GM21529 (cell line): Measurements from ENCODE around the gene CPO.
A peak's percentile ranks its signal among the peaks of the same experiment; 100 is the strongest.

Source experiments
- ATAC-seq: cut with Tn5 transposase; IDR thresholded peaks from one replicate; pipeline ENCODE4 v1.9.1; 2021; ENCODE audit not compliant: unreplicated experiment

CPO gene

GRCh38 chr2:206971805-206972204 is 32.5 kb downstream of the CPO start:
- no peak for ATAC-seq

GRCh38 chr2:206974551-206974950 is 35.2 kb downstream of the CPO start:
- ATAC-seq: no peak

- ATAC-seq: no peak
These were observed 39.4 kb downstream of the CPO start for GRCh38 chr2:206978746-206979145.

- ATAC-seq: no peak
These were observed 40.0 kb downstream of the CPO start for GRCh38 chr2:206979365-206979764.

DNA sequence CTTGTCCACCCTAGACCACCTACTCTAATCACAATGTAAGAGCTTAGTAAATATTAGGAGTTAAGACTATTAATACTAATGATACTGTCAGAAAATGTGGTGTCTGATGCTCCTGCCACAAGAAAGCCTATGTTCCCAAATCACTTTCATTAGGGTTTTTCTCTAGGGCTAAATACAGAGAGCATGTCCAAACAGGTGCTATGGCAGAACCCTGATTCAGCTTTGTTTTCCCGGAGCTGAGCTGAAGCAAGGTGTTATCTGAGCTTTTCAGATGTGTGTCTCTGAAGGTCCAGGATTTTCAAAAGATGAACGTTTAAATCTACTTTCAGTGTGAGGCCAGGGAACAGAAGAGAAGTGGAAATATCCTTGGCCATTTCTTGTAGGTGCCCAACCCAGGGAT is 40.6 kb downstream of the CPO start:
- ATAC-seq: no peak

DNA sequence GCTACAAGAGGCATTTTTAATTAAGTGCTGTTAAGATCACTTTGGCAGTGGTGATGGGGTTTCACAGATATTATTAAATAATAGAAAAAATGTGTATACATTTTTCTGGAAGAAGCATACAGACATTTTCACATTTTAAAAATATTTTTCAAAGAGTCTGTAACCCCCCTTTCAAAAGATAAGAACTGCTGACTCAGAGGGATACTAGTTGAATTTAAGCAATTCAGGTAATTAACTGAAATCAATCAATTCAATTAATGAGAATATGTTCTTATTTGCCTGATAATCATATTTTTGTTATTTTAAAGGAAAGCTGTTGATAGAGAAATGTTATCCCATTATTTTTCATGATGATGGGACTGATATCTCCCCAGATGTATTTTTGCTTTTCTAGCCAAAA is 41.1 kb downstream of the CPO start:
- no peak for ATAC-seq

- ATAC-seq: no peak
These were observed 41.9 kb downstream of the CPO start for GRCh38 chr2:206981086-206981674.

GRCh38 chr2:206981739-206982340 is 42.5 kb downstream of the CPO start:
- ATAC-seq: no peak

GRCh38 chr2:206982360-206982955 is 43.1 kb downstream of the CPO start:
- no peak for ATAC-seq

- ATAC-seq: no peak
These were observed 44.0 kb downstream of the CPO start for GRCh38 chr2:206983161-206983859.

DNA sequence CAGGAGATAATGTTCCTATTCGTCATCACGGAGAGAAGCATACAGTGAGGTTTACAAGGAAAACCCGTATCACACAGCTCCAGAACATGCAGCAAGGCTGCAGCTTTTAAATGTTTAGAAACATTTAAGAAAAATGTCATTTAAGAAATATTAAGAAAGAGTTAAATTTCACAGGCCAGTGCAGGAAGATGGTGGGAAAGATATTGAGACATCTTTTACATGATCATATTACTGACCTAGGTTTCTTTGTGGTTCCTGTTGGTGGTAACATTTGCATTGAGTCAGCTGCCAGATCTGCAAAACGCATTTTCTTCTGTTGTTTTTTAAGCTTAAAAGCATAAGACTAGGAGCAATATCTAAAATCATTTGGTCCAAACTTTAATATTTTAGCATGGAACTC is 44.9 kb downstream of the CPO start:
- no peak for ATAC-seq

- no peak for ATAC-seq
These were observed 47.6 kb downstream of the CPO start for GRCh38 chr2:206986943-206987342.

GRCh38 chr2:206987810-206988209 is 48.5 kb downstream of the CPO start:
- no peak for ATAC-seq

DNA sequence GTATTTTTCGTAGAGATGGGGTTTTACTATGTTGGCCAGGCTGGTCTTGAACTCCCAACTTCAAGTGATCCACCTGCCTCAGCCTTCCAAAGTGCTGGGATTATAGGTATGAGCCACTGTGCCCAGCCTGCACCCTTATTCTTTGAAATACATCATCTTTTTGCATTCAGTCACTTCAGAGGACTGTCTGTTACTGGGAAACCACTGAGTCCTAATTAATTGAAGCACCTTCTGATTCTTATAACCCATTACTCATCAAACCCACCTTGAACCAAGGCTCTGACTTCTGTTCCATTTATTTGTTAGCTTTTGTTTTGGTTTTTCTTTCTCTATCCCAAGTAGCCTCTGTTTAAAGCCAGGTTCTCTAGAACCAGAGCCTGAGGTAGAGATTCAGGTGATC is 49.6 kb downstream of the CPO start:
- ATAC-seq: no peak

DNA sequence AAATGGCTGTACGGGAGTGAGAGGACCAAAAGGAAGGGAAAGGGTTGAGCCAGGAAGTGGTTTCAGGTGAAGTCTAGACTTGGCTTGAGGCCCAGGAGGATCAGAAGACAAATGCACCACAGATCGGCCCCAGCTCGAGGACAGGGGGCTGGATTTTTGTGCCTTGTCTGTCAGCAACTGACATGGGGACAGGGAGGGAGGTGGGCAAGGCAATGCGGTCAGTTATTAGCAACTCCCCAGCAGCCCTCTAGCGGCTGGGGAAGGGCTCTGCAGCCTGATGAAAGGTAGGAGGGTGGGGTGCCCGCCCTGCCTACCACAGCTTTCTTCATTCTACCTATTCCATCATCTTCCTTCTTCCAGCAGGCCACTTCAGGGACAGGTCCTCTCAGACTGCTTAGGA is 50.0 kb downstream of the CPO start:
- peak; percentile 83 for ATAC-seq

DNA sequence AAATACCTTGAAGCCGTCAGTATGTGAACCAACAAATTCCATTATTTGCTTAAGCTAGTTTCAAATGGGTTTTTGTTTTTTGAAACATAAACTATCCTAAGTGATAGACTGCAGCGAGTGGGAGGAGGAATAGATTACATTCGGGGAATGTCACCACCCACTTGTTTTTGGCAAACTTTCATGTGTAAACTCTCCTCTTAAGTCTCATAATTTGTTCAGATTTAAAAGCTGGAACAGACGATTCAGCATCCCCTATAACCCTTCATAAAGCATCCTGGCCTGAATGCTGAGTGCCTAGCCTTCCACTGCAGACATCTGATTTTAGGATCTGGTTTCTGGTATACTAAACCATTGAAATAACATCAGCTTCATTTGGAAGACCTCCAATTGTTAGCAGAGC is 51.0 kb downstream of the CPO start:
- ATAC-seq: no peak

DNA sequence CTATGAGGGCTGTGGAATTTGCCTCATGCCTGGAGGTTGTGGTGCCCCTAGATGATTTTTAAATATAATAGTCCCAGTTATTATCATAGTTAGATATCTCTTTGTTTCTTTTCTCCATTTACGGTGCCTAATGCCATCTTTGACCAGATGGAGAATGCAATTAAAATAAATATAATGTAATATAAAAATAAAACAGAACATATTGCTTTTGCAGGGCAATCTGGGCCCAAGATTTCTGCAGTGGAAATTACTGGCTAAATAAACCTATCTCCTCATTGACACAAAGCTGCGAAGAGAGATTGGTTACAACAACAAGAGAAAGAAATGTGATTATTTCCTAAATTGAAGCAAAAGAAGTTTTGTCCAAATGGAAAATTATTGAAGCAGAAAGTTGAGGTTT is 51.8 kb downstream of the CPO start:
- no peak for ATAC-seq

DNA sequence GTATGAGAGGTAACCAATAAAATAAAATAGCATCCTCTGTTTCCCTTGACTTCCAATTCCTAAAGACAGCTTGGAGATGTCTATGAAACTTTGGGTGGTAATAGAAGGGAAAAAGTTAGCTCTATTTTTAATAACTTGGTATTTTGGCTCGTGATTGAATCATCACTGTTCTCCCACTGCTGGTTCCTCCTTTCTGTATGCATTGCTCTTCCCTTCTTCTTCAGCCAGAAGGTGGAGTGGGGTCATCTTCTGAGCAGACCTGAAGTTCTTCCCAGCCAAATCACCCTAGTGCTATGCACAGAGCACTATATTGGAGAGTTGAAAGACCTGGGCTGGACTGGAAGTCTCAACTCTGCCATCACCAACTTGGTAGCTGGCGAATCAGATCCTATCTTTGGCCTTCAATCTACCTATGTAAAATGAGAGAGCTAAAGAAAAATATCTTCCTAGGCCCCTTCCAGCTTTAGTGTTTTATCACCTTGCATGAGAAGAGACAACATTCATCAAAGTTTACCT is 54.1 kb downstream of the CPO start:
- no peak for ATAC-seq

DNA sequence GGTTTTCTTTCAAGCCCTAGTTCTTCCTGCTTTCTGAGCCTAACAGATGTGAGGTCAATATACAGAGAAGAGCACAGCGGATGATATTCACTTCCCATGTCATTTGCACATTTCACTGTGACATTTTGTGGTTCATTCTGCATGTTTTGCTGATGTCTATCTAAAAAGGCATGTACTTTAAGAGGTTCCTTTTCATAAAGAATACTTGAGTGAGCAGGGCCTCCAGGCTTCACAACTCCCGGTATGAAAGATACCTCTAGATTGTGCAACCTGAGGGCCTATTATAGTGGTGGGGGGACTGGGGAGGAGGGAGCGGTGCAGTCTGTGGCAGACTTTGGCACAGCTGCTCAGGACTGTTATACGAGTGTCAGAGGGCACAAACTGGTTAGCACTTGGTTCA is 54.6 kb downstream of the CPO start:
- ATAC-seq: no peak

DNA sequence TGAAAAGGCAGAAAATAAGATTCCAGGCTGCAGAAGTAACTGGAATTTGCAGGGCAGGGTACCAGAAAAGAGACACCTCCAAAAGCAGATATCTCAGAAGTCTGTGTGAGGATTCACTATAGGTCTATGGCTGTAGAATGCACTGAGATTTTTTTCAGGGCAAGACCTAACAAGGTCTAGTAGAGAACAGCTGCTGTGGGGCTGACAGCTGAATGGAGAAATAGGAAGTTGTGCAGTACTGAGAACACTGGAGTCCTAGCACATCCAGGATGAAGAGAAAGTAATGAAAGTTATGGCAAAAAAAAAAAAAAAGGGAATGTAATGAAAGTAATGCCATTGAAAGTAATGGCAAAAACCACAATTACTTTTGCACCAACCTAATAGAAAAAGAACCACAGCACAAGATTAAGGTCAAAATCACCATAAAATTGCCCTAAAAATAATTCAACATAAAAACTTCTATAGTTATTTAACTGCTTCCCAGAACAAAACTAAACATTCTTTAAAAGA is 57.3 kb downstream of the CPO start:
- no peak for ATAC-seq

GRCh38 chr2:207008105-207008990 is 69.0 kb downstream of the CPO start:
- no peak for ATAC-seq
